Measurements from ENCODE around the gene POU2AF2.

The POU2AF2 gene

DNA sequence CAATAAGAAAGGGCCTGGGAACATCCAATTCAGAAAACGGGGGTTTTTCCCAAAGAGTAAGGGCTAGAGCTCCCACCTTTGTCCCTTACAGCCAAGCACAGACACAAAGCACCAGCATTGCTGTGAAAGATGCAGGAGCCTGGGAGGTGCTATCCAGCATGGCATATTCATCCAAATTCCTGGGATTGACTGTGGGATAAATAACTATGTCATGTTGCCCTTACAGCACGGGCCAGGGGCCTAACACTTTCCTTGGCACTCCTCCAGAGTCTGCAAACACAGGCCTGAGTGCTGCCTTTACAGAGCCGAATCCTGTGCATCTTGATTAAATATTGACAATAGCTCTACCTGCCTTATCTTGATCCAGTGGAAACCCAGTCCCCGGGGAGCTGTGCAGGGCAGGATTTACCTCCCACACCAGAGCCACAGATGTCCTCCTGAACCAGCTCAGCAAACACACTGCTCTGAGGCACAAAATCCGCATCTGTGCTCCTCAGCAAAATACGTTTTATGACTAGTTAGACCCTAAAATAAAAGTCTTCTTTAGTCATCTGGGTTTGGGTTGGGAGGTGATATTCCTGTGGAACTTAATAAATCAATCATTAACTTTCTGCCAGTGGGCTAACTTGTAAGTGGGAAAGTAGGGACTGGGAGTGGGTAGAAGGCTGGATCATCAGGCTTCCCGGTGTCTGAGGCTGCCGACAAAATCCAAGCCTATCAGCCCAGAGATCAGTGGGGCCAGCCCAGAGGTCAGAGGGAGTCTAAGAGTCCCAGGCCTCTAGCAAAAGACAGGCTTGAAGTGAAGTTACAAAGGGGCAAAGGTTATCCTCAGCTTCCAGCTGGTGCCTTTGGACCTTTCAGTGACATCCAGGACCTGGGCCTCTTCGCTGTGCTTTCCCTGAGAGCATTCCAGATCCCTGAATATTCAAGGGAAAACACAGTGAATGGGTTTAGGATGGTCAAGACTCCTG, 89.3 kb downstream of the POU2AF2 start:
- no peak for DNase-seq

DNA sequence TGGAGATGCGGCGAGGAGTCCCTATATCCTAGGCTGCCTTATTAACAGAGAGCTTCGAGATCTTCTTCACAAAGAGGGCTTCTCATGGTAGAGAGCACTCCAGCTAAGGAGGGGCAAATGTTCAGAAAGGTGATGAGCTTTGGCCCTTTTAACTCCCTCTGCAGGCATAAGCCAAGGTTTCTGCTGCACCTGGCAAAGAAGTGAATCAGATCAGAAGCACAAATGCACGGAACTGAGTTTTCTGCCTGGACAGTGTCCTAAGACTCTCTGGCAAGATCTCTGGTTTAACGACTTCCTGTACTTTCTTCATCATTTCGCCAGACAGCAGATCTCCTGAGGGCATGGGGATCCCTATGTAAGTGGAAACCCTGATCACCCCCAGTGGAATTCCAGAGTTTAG, 90.0 kb downstream of the POU2AF2 start:
- no peak for DNase-seq
